ENCODE results near the gene CHGA. TPM values are rescaled to one million over a fixed set of nuclear protein-coding genes. Genes with fewer than 3 reads are reported as not detected.

The CHGA gene
- total RNA-seq (2021; ENCODE audit: unreplicated experiment) (not detected), Bru-seq, nascent RNA (percentile 7 among the genes with signal in this experiment), BruChase-seq, experiment 1, labeled RNA remaining after a 2-hour chase (not detected), BruChase-seq, experiment 2, labeled RNA remaining after a 6-hour chase (not detected)
- polyA plus RNA-seq (2012; ENCODE audit: insufficient read length) = 0.79 TPM
- long read RNA-seq = 0 reads

GRCh38 chr14:92922883-92923743 is at the start of gene CHGA:
Gene CHGA (plus strand): TSS chr14:92923150. CDS start chr14:92923360, 210 bp downstream.
- H3K27ac ChIP-seq (ENCODE audit: low read length) = no peak within 1 kb of the TSS
- BruUV-seq (replicated peaks) = no TSS peak
- no peak within 1 kb of the TSS; a peak in 1 of 4 replicates for H3K4me3 ChIP-seq (ENCODE audit: low read depth in 2 of 2, low read length in 2 of 2)
- H3K36me3 ChIP-seq (ENCODE audit: control insufficient read depth, insufficient read depth, low read length) = no peaks in the 10 kb centered on the region
- ATAC-seq = no peak
- ChIA-PET POLR2A (no interaction called here), CTCF (no interaction called here)
- TF ChIP-seq REST (IDR thresholded peaks at IDR 0.05; ENCODE audit: insufficient read depth in 1 of 2, low read depth in 2 of 2, low read length in 1 of 2) (peak; percentile 93 to 98), POLR2AphosphoS5 (IDR thresholded peaks at IDR 0.05; ENCODE audit: low read depth, low read length) (no peak)
- no peak for DNase-seq (ENCODE audit: low read depth, low spot score)
- intact Hi-C loops (cut with micrococcal nuclease; ENCODE audit: unreplicated experiment) (no loop called here), in situ Hi-C loops (cut with HindIII; ENCODE audit: low pct_unique_long_range_greater_than_20kb, low sequenced_read_pairs) (no loop called here)
- no peaks in the 10 kb centered on the region for H3K4me1 ChIP-seq (ENCODE audit: control insufficient read depth, insufficient read depth, low read length)
- no peaks in the 10 kb centered on the region for H3K27me3 ChIP-seq (ENCODE audit: control insufficient read depth, insufficient read depth, low read length)
- no peaks in the 10 kb centered on the region for H3K9me3 ChIP-seq (ENCODE audit: control insufficient read depth, insufficient read depth, low read depth, low read length)

DNA sequence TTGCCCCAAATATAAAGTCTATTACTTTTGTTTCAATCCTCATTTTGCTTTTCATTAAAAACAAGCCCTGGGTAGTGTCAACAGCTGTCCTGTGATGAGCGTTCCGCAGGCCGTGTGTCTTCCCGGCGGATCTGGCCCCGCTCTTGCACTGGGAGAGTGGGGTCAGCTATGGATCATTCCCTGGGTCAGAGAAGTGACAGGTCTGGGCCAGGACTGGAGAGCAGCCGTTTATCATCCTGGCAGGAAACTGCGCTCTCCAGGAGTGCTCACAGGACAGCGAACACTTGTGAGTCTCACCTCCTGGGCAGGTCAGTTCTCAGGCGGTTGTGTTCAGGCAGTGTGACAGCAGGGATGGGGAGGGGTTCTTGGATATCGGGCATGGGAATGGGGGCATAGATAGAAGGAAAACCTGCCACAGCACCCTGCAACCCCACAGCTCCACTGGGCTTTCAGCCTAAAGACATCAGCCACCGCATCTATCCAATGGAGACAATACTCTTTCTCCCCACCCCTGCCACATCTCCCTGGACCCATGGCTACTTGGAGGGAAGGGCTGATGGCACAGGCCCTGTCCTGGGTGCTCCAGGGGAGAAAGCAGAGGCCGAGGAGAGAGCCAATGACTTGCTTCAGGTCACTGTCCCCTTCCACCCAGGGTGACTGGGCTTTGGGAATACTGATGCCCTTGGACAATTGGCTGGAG is 47.8 kb upstream of the CHGA start:
- Histone ChIP-seq H3K27me3 (ENCODE audit: control insufficient read depth, insufficient read depth, low read length) (no peaks in the 10 kb centered on the region; the same call in 1 of the 2 replicates), H3K36me3 (ENCODE audit: control insufficient read depth, insufficient read depth, low read length) (no peaks in the 10 kb centered on the region), H3K27ac (ENCODE audit: low read length) (no peak overlapping the region), H3K4me1 (ENCODE audit: control insufficient read depth, insufficient read depth, low read length) (no peaks in the 10 kb centered on the region), H3K4me3 (ENCODE audit: low read depth in 2 of 2, low read length in 2 of 2) (no peak overlapping the region), H3K9me3 (ENCODE audit: control insufficient read depth, insufficient read depth, low read depth, low read length) (no peaks in the 10 kb centered on the region)
- ATAC-seq (0 out of 2 replicates have a peak, but pooled peaks have one; percentile 45), DNase-seq (ENCODE audit: low read depth, low spot score) (no peak)
- ChIA-PET POLR2A (no interaction called here), CTCF (no interaction called here)
- intact Hi-C loops (cut with micrococcal nuclease; ENCODE audit: unreplicated experiment) (no loop called here), in situ Hi-C loops (cut with HindIII; ENCODE audit: low pct_unique_long_range_greater_than_20kb, low sequenced_read_pairs) (no loop called here)
- no peak for TF ChIP-seq TCF7L2 (IDR thresholded peaks at IDR 0.05; ENCODE audit: low read depth, low read length)
- no peak for TF ChIP-seq POLR2AphosphoS5 (IDR thresholded peaks at IDR 0.05; ENCODE audit: low read depth, low read length)
- no peak for TF ChIP-seq SIN3A (IDR thresholded peaks at IDR 0.05; ENCODE audit: borderline replicate concordance, insufficient read depth, low read depth, low read length)
- no peak for TF ChIP-seq REST (IDR thresholded peaks at IDR 0.05; ENCODE audit: insufficient read depth in 1 of 2, low read depth in 2 of 2, low read length in 1 of 2)
- TF ChIP-seq, protein P1, sequence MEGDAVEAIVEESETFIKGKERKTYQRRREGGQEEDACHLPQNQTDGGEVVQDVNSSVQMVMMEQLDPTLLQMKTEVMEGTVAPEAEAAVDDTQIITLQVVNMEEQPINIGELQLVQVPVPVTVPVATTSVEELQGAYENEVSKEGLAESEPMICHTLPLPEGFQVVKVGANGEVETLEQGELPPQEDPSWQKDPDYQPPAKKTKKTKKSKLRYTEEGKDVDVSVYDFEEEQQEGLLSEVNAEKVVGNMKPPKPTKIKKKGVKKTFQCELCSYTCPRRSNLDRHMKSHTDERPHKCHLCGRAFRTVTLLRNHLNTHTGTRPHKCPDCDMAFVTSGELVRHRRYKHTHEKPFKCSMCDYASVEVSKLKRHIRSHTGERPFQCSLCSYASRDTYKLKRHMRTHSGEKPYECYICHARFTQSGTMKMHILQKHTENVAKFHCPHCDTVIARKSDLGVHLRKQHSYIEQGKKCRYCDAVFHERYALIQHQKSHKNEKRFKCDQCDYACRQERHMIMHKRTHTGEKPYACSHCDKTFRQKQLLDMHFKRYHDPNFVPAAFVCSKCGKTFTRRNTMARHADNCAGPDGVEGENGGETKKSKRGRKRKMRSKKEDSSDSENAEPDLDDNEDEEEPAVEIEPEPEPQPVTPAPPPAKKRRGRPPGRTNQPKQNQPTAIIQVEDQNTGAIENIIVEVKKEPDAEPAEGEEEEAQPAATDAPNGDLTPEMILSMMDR (IDR thresholded peaks at IDR 0.05) = no peak
- no TSS peak for BruUV-seq (replicated peaks)

All from Panc1 (cell line).